HEK293 (cell line): ENCODE data around the gene MRPS22.
"Not testable (repeated sequence)": the region's sequence is repeated elsewhere in the genome, so short reads cannot be mapped to it uniquely, and the experiment has no call there.

Experiments
- GFI1B ChIP-seq: fragments of 450-650 bp; formaldehyde crosslinking; IDR thresholded peaks from 2 replicates; pipeline ENCODE4 v1.5.1; 2016; ENCODE audit warnings: missing biosample characterization, missing genetic modification characterization
- ZNF391 ChIP-seq: fragments of 450-650 bp; formaldehyde crosslinking; IDR thresholded peaks from 2 replicates; pipeline ENCODE4 v1.5.1; 2016; ENCODE audit warnings: low read depth, missing biosample characterization, missing genetic modification characterization, borderline replicate concordance
- ZNF623 ChIP-seq: fragments of 450-650 bp; formaldehyde crosslinking; IDR thresholded peaks from 2 replicates; pipeline ENCODE4 v1.5.1; 2016; ENCODE audit warnings: missing biosample characterization, missing genetic modification characterization
- TF ChIP-seq, protein P1 (sequence below): fragments of 450-650 bp; formaldehyde crosslinking; conservative IDR thresholded peaks from 2 replicates; pipeline ENCODE4 v1.5.1; 2016; ENCODE audit warnings: low read depth, missing biosample characterization, missing genetic modification characterization
- TF ChIP-seq, protein P2 (sequence below): fragments of 450-650 bp; formaldehyde crosslinking; IDR thresholded peaks from 2 replicates; pipeline ENCODE4 v1.5.1; 2016; ENCODE audit warnings: missing biosample characterization, missing genetic modification characterization
- TF ChIP-seq, protein P3 (sequence below): fragments of 450-650 bp; formaldehyde crosslinking; IDR thresholded peaks from 2 replicates; pipeline ENCODE4 v1.5.1; 2016; ENCODE audit warnings: missing biosample characterization, missing genetic modification characterization
- TF ChIP-seq, protein P4 (sequence below): fragments of 450-650 bp; formaldehyde crosslinking; IDR thresholded peaks from 2 replicates; pipeline ENCODE4 v1.5.1; 2016; ENCODE audit warnings: missing biosample characterization, missing genetic modification characterization

DNA sequence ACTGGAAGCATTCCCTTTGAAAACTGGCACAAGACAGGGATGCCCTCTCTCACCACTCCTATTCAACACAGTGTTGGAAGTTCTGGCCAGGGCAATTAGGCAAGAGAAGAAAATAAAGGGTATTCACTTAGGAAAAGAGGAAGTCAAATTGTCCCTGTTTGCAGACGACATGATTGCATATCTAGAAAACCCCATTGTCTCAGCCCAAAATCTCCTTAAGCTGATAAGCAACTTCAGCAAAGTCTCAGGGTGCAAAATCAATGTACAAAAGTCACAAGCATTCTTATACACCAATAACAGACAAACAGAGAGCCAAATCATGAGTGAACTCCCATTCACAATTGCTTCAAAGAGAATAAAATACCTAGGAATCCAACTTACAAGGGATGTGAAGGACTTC, 9.1 kb upstream of the MRPS22 start:
- TF ChIP-seq, protein P1, sequence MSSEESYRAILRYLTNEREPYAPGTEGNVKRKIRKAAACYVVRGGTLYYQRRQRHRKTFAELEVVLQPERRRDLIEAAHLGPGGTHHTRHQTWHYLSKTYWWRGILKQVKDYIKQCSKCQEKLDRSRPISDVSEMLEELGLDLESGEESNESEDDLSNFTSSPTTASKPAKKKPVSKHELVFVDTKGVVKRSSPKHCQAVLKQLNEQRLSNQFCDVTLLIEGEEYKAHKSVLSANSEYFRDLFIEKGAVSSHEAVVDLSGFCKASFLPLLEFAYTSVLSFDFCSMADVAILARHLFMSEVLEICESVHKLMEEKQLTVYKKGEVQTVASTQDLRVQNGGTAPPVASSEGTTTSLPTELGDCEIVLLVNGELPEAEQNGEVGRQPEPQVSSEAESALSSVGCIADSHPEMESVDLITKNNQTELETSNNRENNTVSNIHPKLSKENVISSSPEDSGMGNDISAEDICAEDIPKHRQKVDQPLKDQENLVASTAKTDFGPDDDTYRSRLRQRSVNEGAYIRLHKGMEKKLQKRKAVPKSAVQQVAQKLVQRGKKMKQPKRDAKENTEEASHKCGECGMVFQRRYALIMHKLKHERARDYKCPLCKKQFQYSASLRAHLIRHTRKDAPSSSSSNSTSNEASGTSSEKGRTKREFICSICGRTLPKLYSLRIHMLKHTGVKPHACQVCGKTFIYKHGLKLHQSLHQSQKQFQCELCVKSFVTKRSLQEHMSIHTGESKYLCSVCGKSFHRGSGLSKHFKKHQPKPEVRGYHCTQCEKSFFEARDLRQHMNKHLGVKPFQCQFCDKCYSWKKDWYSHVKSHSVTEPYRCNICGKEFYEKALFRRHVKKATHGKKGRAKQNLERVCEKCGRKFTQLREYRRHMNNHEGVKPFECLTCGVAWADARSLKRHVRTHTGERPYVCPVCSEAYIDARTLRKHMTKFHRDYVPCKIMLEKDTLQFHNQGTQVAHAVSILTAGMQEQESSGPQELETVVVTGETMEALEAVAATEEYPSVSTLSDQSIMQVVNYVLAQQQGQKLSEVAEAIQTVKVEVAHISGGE, result not testable (repeated sequence)
- TF ChIP-seq, protein P2, sequence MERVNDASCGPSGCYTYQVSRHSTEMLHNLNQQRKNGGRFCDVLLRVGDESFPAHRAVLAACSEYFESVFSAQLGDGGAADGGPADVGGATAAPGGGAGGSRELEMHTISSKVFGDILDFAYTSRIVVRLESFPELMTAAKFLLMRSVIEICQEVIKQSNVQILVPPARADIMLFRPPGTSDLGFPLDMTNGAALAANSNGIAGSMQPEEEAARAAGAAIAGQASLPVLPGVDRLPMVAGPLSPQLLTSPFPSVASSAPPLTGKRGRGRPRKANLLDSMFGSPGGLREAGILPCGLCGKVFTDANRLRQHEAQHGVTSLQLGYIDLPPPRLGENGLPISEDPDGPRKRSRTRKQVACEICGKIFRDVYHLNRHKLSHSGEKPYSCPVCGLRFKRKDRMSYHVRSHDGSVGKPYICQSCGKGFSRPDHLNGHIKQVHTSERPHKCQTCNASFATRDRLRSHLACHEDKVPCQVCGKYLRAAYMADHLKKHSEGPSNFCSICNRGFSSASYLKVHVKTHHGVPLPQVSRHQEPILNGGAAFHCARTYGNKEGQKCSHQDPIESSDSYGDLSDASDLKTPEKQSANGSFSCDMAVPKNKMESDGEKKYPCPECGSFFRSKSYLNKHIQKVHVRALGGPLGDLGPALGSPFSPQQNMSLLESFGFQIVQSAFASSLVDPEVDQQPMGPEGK (tag by site-specific recombination), result not testable (repeated sequence)
- TF ChIP-seq GFI1B (tag by site-specific recombination); ZNF391; ZNF623 (tag by site-specific recombination): not testable (repeated sequence)
- TF ChIP-seq, protein P3, sequence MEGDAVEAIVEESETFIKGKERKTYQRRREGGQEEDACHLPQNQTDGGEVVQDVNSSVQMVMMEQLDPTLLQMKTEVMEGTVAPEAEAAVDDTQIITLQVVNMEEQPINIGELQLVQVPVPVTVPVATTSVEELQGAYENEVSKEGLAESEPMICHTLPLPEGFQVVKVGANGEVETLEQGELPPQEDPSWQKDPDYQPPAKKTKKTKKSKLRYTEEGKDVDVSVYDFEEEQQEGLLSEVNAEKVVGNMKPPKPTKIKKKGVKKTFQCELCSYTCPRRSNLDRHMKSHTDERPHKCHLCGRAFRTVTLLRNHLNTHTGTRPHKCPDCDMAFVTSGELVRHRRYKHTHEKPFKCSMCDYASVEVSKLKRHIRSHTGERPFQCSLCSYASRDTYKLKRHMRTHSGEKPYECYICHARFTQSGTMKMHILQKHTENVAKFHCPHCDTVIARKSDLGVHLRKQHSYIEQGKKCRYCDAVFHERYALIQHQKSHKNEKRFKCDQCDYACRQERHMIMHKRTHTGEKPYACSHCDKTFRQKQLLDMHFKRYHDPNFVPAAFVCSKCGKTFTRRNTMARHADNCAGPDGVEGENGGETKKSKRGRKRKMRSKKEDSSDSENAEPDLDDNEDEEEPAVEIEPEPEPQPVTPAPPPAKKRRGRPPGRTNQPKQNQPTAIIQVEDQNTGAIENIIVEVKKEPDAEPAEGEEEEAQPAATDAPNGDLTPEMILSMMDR (tag by site-specific recombination), result not testable (repeated sequence)
- TF ChIP-seq, protein P4, sequence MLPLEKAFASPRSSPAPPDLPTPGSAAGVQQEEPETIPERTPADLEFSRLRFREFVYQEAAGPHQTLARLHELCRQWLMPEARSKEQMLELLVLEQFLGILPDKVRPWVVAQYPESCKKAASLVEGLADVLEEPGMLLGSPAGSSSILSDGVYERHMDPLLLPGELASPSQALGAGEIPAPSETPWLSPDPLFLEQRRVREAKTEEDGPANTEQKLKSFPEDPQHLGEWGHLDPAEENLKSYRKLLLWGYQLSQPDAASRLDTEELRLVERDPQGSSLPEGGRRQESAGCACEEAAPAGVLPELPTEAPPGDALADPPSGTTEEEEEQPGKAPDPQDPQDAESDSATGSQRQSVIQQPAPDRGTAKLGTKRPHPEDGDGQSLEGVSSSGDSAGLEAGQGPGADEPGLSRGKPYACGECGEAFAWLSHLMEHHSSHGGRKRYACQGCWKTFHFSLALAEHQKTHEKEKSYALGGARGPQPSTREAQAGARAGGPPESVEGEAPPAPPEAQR (tag by site-specific recombination), result not testable (repeated sequence)
